Femur (tissue), 1 donor: Measurements from ENCODE around the gene MRPL11.

Experiments
- DNase-seq: peaks from one replicate; pipeline ENCODE4 v3.0.0-alpha.2; 2017

MRPL11 gene

DNA sequence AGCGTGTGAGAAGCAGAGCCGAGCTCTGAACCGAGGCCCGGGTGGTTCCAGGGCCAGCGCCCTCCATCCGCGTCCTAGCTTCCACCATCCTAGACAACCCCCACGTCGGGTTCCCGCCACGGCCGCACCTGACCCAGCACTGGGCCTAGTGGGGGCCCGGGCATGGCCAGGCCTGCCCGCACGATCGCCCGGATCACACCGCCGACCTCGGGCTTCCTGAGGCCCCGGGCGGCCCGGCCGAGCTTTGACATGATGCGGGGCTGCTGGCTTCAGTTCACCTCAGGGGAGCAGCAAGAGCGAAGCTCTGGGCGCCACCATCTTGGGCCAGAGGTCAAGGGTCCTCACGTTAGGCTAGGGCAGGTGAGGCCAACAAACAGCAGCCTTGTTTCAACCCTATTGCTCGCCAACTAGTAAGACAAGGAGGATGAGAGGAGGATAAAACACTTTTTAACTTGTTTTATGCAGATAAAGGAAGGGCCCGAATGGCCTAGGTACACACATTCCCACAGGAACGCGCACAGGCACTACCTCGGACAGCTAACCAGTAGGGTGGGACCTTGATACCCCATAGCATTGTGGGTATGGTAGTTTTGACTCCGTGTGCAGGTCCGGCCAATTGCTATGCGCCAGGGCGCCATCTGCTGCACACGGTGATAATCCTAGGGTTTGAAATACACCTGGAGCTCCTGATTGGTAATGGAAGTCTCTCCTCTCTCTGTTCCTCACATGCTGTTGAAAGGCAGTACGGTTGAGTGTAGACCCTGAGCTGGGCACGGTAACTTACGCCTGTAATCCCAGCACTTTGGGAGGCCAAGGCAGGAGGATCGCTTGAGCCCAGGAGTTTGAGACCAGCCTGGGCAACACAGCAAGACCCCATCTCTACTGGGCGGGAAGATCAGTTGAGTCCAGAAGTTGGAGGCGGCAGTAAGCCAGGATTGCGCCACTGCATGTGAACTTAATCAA lies at the start of gene MRPL11:
Gene MRPL11, minus strand, starts transcription at position 345 of the 963 bp plus-strand sequence. Its CDS starts 94 bp downstream, at position 251.
- peak; percentile 94 for DNase-seq

DNA sequence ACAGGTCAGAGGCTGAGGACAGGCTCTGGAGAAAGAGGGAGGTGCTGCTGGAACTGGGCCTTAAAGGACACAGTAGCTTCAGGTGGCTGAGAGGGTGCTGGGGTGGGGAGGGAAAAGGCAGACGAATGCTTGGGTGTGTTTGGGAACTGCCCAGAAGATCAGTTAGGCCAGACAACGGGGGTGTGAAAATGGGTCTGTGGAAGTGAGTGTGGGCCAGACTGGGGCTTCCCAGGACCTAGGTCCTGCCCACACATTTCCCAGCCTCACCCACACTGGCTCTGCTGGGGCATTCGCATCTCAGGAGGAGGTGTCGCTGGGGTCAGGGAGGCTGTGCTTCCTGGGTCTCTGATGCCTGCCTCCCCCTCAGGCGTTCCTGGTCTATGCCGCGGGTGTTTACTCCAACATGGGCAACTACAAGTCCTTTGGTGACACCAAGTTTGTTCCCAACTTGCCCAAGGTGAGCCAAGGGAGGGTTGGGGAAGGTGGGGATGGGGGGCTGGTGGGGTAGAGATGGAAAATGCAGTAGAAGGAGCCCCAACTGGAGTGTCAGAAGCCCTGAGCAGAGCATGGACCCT lies 46.2 kb upstream of the MRPL11 start:
- DNase-seq, result no peak

DNA sequence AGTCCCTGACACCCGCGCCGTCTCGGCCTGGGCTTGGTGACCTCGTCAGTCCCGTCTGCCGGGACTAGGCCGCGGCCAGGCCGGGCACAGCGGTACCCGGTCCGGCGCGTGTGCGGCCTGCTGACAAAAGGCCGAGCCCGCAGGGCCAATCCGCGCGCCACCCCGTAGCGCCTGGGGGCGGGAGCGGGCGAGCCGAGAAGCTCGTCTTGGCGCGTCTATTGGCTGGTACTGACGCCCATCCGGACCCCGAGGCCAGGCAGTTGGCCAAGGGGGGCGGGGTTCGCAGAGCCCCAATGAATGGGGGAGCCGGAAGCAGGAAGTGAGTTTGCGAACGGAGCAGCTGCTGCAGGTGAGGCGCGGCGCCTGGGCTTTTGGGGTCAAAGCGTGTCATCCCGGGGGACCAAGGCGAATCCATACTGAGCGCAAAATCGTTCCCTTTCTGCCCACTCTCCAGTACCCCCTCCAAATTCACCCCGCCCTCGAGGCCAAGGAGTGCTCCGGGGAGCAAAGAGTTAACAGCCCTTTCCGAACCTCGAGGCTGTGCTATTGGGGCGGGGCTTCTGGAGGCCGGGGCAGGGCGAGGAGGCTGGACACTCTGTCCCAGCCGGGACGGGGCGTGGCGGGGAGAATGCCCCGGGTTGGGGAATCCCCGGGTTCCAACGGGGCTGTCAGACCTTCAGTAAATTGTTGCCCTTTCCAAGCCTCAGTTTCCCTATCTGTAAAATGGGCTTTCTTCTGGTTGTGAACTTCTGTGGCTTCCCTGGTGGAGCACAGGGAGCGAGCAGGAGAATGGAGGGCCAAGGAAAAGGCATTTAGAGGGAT lies 41.7 kb upstream of the MRPL11 start, which contains the start of gene DPP3:
Gene DPP3, plus strand, starts transcription at position 318 of the 822 bp plus-strand sequence. CDS start 1,767 bp downstream, outside the sequence.
- peak; percentile 98 for DNase-seq

- DNase-seq, result no peak
Measured at GRCh38 chr11:66479394-66480116, 40.9 kb upstream of the MRPL11 start.

GRCh38 chr11:66478729-66479393 lies 40.2 kb upstream of the MRPL11 start:
- DNase-seq, result no peak

- DNase-seq, result no peak
Measured at GRCh38 chr11:66477263-66478201, 38.9 kb upstream of the MRPL11 start.

GRCh38 chr11:66476841-66477251 lies 38.2 kb upstream of the MRPL11 start:
- no peak for DNase-seq

- DNase-seq, result no peak
Measured at GRCh38 chr11:66476173-66476840, 37.7 kb upstream of the MRPL11 start.

DNA sequence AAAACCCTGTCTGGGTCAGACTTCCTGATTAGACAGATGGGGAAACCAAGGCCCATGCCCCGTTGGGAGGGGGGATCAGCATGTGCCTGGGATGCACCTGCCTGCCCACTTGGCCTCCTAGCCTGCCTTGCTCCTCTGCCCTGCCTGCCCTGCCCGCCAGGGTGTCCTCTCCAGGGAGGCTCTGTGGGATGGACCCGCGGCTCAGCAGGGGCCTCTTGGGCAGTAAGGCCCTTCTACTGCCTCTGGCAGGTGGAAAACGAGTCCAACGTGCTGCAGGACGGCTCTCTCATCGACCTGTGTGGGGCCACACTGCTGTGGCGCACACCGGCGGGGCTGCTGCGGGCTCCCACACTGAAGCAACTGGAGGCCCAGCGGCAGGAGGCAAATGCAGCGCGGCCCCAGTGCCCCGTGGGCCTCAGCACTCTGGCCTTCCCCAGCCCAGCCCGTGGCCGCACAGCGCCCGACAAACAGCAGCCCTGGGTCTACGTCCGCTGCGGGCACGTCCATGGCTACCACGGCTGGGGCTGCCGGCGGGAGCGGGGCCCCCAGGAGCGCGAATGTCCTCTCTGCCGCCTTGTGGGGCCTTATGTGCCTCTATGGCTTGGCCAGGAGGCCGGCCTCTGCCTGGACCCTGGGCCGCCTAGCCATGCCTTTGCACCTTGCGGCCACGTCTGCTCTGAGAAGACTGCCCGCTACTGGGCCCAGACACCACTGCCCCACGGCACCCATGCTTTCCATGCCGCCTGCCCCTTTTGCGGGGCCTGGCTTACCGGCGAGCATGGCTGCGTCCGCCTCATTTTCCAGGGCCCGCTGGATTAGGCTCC lies 36.9 kb upstream of the MRPL11 start:
- no peak for DNase-seq

DNA sequence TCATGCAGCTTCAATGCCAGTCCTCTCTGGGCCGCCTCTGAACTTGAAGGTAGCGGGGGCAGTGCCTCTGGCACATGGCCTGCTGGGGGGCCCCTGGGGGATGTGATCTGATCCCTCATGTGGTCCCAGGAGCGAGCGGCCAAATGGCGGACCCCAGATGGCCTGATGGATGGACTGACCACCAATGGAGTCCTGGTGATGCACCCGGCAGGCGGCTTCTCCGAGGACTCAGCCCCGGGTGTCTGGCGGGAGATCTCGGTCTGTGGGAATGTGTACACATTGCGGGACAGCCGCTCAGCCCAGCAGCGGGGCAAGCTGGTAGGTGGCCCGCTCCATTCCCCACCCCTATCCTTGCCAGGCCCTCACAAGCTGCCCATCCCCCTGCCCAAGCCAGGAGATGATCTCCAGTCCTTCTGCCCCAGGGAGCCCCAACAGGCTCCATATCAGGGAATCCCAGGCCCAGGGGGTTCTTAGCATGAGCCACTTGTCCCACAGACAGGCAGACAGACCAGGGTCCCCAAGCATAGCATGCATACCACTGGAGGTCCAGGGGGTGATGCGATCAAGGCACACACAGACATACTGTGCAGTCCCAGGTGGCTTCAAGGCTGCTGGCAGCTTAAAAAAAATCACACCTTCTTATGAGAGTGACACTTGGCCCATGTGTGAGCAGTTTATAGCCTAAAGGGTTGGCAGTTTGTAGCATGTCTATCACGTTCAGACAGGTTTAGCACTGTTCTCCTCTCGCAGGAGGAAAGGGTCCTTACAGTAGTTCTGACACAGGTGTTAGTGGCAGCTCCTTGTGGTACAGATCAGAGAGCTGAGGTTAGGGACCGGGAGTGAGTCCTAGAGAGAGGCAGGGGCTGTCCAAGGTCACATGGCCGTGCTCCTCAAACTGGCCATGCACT lies 35.2 kb upstream of the MRPL11 start:
- no peak for DNase-seq

DNA sequence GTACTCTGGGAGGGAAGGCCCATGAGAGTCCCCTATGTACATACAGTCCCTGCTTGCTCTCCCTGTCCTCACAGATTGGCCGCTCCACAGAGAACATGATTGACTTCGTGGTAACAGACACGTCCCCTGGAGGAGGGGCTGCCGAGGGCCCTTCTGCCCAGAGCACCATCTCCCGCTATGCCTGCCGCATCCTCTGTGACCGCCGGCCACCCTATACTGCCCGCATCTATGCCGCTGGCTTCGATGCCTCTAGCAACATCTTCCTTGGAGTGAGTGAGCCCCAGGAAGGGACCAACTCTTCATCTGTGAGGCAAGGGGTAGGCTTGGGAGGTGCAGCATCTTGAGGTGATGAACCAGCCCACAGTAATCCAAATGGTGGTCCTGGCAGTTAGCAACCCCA lies 34.5 kb upstream of the MRPL11 start:
- DNase-seq, result no peak

GRCh38 chr11:66472054-66472453 lies 33.4 kb upstream of the MRPL11 start:
- DNase-seq, result no peak

DNA sequence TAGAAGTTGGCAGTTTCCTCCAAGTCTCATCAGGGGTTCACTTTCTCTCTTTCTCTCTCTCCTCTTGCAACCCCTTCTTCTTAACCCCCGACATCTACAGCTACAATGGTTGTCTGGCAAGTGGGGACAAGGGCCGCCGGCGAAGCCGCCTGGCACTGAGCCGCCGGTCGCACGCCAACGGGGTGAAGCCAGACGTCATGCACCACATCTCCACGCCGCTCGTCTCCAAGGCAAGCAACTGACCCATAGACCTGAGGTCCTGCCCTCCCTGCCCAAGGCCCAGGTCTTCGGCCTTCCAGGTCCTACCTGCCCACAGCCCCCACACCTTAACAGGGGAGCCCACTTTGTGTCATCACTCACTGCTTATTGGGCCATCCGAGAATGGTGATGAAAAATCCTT lies 32.5 kb upstream of the MRPL11 start:
- no peak for DNase-seq

DNA sequence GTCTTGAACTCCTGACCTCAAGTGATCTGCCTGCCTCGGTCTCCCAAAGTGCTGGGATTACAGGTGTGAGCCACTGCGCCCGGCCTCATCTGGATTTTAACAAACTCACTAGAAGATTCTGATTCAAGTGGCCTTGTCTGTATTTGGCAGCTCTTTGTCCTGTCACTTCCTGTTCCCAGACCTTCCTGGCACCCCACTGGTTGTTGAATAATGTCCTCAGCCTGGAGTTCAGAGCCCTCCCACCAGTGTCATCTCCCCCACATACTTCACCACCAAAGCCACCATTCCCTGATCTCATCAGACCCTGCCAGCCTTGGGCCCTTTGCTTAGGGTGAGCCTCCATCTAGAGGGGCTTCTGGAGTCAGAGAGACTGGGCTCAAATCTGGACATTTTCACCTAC lies 31.4 kb upstream of the MRPL11 start:
- no peak for DNase-seq

GRCh38 chr11:66469441-66469840 lies 30.8 kb upstream of the MRPL11 start:
- no peak for DNase-seq

DNA sequence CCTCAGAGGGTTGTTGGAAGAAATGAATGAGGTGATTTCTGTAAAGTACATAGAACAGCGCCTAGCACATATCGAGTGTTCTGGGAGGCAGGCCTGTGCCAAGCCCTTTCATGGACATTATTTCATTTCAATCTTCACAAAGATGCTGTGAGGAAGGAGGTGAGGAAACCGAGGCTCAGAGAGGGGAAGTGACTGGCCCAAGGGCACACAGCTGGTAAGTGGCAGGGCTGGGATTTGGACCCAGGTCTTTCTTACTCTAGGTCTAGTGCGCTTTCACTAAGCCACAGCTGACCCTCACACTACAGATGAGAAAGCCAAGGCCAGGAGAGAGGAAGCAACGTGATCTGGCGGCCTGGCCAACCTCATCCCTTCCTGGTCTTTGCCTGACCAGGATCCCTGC lies 30.0 kb upstream of the MRPL11 start:
- no peak for DNase-seq

- no peak for DNase-seq
Measured at GRCh38 chr11:66467756-66468155, 29.1 kb upstream of the MRPL11 start.

DNA sequence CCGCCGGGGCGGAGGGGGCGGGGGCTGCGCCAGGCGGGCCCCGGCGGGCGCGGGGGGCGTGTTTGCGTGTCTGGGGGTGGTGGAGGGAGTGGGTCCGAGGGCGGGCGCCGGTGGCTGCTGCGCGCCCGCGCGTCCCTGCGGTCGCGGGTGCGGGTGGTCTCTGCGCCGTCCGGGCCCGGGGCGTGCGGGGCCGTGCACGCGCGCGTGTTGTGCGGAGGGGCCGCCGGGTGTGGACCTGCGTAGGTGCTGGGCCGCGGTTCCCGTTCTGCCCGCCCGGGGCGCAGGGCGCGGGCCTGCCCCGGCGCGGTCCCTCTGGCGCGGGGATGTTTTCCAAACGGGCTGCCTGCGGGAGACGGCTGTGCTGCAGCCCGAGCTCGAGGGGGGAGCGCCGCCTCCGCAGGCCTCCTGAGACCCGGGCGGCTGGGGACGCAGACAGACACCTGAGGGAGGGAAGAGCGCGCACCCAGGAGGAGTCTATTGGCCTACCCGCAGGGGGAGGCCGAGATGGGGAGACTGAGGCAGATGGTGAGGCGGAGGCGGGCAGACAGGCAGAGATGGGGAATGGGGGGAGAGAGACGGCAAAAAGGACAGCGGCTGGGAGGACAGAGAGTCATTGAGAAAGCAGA lies 28.5 kb upstream of the MRPL11 start:
- peak; percentile 52 for DNase-seq
